SU-DHL-6 (cell line): ENCODE measurements around the gene BNIP5.

Source experiments
- EZH2phosphoT487 ChIP-seq: fragments of 200-600 bp; sonication (generic), shearing (Covaris generic); conservative IDR thresholded peaks from 2 replicates; pipeline ENCODE4 v1.6.1; 2018; ENCODE audit warnings: mild to moderate bottlenecking, antibody characterized with exemption, low read length, moderate library complexity, mixed read lengths
- TF ChIP-seq, protein P1 (sequence below): fragments of 200-600 bp; sonication (generic); IDR thresholded peaks from one replicate; pipeline ENCODE4 v1.5.1; 2017; ENCODE audit warnings: antibody characterized with exemption, mild to moderate bottlenecking, low read length, moderate library complexity; ENCODE audit not compliant: insufficient read depth, poor library complexity, severe bottlenecking

DNA sequence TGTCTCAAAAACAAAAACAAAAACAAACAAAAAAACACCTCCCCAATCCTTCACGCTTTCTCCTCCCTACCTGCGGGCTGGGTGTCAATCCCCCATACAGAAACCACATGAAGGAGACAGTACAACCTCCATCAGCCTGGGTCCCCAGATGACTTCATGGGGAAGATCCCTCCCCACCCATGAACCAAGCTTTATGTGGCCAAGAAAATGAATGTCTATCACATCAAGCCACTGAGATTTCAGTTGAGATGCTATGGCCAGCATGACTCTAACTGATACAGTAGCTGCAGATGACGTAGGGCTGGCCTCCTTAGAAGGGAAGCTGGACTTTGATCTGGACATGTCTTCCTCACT is 21.2 kb upstream of the BNIP5 start:
- TF ChIP-seq, protein P1, sequence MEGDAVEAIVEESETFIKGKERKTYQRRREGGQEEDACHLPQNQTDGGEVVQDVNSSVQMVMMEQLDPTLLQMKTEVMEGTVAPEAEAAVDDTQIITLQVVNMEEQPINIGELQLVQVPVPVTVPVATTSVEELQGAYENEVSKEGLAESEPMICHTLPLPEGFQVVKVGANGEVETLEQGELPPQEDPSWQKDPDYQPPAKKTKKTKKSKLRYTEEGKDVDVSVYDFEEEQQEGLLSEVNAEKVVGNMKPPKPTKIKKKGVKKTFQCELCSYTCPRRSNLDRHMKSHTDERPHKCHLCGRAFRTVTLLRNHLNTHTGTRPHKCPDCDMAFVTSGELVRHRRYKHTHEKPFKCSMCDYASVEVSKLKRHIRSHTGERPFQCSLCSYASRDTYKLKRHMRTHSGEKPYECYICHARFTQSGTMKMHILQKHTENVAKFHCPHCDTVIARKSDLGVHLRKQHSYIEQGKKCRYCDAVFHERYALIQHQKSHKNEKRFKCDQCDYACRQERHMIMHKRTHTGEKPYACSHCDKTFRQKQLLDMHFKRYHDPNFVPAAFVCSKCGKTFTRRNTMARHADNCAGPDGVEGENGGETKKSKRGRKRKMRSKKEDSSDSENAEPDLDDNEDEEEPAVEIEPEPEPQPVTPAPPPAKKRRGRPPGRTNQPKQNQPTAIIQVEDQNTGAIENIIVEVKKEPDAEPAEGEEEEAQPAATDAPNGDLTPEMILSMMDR: no peak
- no peak for TF ChIP-seq EZH2phosphoT487
